HCT116 (cell line): ENCODE results near the gene OR2V2. TPM values are rescaled to one million over a fixed set of nuclear protein-coding genes. Genes with fewer than 3 reads are reported as not detected.

Source experiments
- ATAC-seq: fragments of 200-7000 bp; cut with Tn5 transposase; 2 replicates; pipeline ENCODE4 v1.9.1; 2020; ENCODE audit warnings: mild to moderate bottlenecking, moderate library complexity
- BruUV-seq: library from RNA; stranded (reverse); fragments of 400-500 nt; replicated peaks from 2 replicates; lab custom pipeline; 2021; lab: Mats Ljungman, UMichigan
- CTCF ChIA-PET: fragments of 300-600 bp; sonication (Branson Sonifier 250); formaldehyde crosslinking; loops from one replicate; lab custom pipeline; 2021; ENCODE audit warnings: antibody characterized with exemption; lab: Charles Lee
- POLR2A ChIA-PET: fragments of 300-600, 350-600 bp; sonication (Branson Sonifier 250); formaldehyde crosslinking; loops from one replicate; lab custom pipeline; 2021; ENCODE audit warnings: antibody characterized with exemption; lab: Charles Lee
- RAD21 ChIA-PET, 2 experiments: fragments of 300-600 bp; sonication (Branson Sonifier 250); formaldehyde crosslinking; loops; one replicate each; lab custom pipeline; 2023; ENCODE audit warnings: low total read pairs in 2 of 2; ENCODE audit not compliant: uncharacterized antibody in 2 of 2, unreplicated experiment in 2 of 2, low non-redundant PET in 1 of 2; lab: Charles Lee
- DNase-seq: peaks from one replicate; pipeline ENCODE4 v3.0.0-alpha.2; 2010; ENCODE audit warnings: low read depth, low spot score
- H2AFZ ChIP-seq: fragments of 200-600 bp; shearing (Covaris generic), sonication (generic); 2 replicates; pipeline ENCODE4 v1.6.1; 2017; ENCODE audit warnings: low read depth, mixed run types, mixed read lengths, antibody characterized with exemption, low read length; ENCODE audit not compliant: poor library complexity, severe bottlenecking
- H3K27ac ChIP-seq: 2 replicates; pipeline ENCODE4 v1.5.1; 2012; ENCODE audit warnings: low read depth, low read length
- H3K27me3 ChIP-seq: fragments of 200-600 bp; sonication (generic); 2 replicates; pipeline ENCODE4 v1.6.1; 2016; ENCODE audit warnings: mixed run types, low read length, mixed read lengths; ENCODE audit not compliant: insufficient read depth
- H3K36me3 ChIP-seq, 2 experiments: fragments of 200-500 bp in 1 of 2; fragments of 200-600 bp in 1 of 2; sonication (Bioruptor generic) in 1 of 2; sonication (generic) in 1 of 2; 2 replicates each; pipeline versions ENCODE4 v1.5.1 to v1.6.1; 2014 to 2016; ENCODE audit warnings: low read length in 2 of 2, inconsistent platforms in 1 of 2, mixed read lengths in 1 of 2, mixed run types in 1 of 2; ENCODE audit not compliant: insufficient read depth in 2 of 2, control insufficient read depth in 1 of 2
- H3K4me1 ChIP-seq, 2 experiments: fragments of 200-600 bp in 1 of 2; sonication (generic) in 1 of 2; 2 replicates each; pipeline versions ENCODE4 v1.5.1 to v1.6.1; 2012 to 2017; ENCODE audit warnings: low read length in 2 of 2, inconsistent platforms in 1 of 2, mild to moderate bottlenecking in 1 of 2, mixed read lengths in 1 of 2, mixed run types in 1 of 2, moderate library complexity in 1 of 2; ENCODE audit not compliant: insufficient read depth in 2 of 2, control insufficient read depth in 1 of 2
- H3K4me2 ChIP-seq: fragments of 200-600 bp; sonication (generic); 2 replicates; pipeline ENCODE4 v1.6.1; 2017; ENCODE audit warnings: mixed run types, low read length, mixed read lengths
- H3K4me3 ChIP-seq, 2 experiments: fragments of 200-600 bp in 1 of 2; sonication (generic) in 1 of 2; replicated peaks in 1 of 2; 2 replicates each; pipeline ENCODE4 v1.5.1; 2011 to 2016; ENCODE audit warnings: low read length in 2 of 2, control low read depth in 1 of 2, low read depth in 1 of 2, mild to moderate bottlenecking in 1 of 2, mixed read lengths in 1 of 2, mixed run types in 1 of 2
- H3K79me2 ChIP-seq: fragments of 200-600 bp; sonication (generic); 2 replicates; pipeline ENCODE4 v1.6.1; 2017; ENCODE audit warnings: mild to moderate bottlenecking, mixed run types, low read length, moderate library complexity, mixed read lengths; ENCODE audit not compliant: insufficient read depth
- H3K9ac ChIP-seq: fragments of 200-600 bp; sonication (generic); 2 replicates; pipeline ENCODE4 v1.6.1; 2016; ENCODE audit warnings: low read length, mixed read lengths
- H3K9me2 ChIP-seq: fragments of 200-600 bp; sonication (generic), shearing (Covaris generic); 2 replicates; pipeline ENCODE4 v1.6.1; 2017; ENCODE audit warnings: mixed run types, mild to moderate bottlenecking, moderate library complexity; ENCODE audit not compliant: insufficient read depth
- H3K9me3 ChIP-seq, 2 experiments: fragments of 200-500 bp in 1 of 2; fragments of 200-600 bp in 1 of 2; sonication (Bioruptor generic) in 1 of 2; sonication (generic) in 1 of 2; 2 replicates each; pipeline ENCODE4 v1.6.1; 2014 to 2017; ENCODE audit warnings: low read length in 2 of 2, mixed read lengths in 2 of 2, inconsistent platforms in 1 of 2, low read depth in 1 of 2, mild to moderate bottlenecking in 1 of 2, mixed run types in 1 of 2, moderate library complexity in 1 of 2; ENCODE audit not compliant: control insufficient read depth in 1 of 2, insufficient read depth in 1 of 2
- H4K20me1 ChIP-seq: fragments of 200-600 bp; sonication (generic), shearing (Covaris generic); 2 replicates; pipeline ENCODE4 v1.6.1; 2017; ENCODE audit warnings: mixed run types, mild to moderate bottlenecking, moderate library complexity; ENCODE audit not compliant: insufficient read depth
- ATF3 ChIP-seq: IDR thresholded peaks from 2 replicates; pipeline ENCODE4 v1.6.1; 2012
- CEBPB ChIP-seq: IDR thresholded peaks from 2 replicates; pipeline ENCODE4 v1.6.1; 2012; ENCODE audit warnings: low read depth
- EGR1 ChIP-seq: IDR thresholded peaks from 2 replicates; pipeline ENCODE4 v1.6.1; 2012; ENCODE audit warnings: low read depth
- JUND ChIP-seq: IDR thresholded peaks from 2 replicates; pipeline ENCODE4 v1.6.1; 2012
- MAX ChIP-seq: IDR thresholded peaks from 2 replicates; pipeline ENCODE4 v1.6.1; 2012
- POLR2A ChIP-seq: IDR thresholded peaks from 2 replicates; pipeline ENCODE4 v1.7.0; 2011; ENCODE audit warnings: borderline replicate concordance; ENCODE audit not compliant: insufficient read depth, insufficient read length; ENCODE audit errors: extremely low read depth
- POLR2AphosphoS5 ChIP-seq: IDR thresholded peaks from 2 replicates; pipeline ENCODE4 v1.6.1; 2011; ENCODE audit warnings: mild to moderate bottlenecking, low read depth, low read length, moderate library complexity
- RAD21 ChIP-seq: IDR thresholded peaks from 2 replicates; pipeline ENCODE4 v1.6.1; 2012; ENCODE audit warnings: low read depth, mild to moderate bottlenecking
- SIN3A ChIP-seq: IDR thresholded peaks from 2 replicates; pipeline ENCODE4 v1.6.1; 2012; ENCODE audit warnings: low read depth
- SP1 ChIP-seq: IDR thresholded peaks from 2 replicates; pipeline ENCODE4 v1.6.1; 2012; ENCODE audit warnings: low read depth
- TCF7L2 ChIP-seq: IDR thresholded peaks from 2 replicates; pipeline ENCODE4 v1.7.0; 2011; ENCODE audit warnings: borderline replicate concordance, inconsistent platforms; ENCODE audit not compliant: insufficient read depth, insufficient read length; ENCODE audit errors: extremely low read depth
- YY1 ChIP-seq: IDR thresholded peaks from 2 replicates; pipeline ENCODE4 v1.6.1; 2011; ENCODE audit warnings: low read length, low read depth, moderate library complexity, mild to moderate bottlenecking; ENCODE audit not compliant: insufficient replicate concordance; ENCODE audit errors: extremely low read depth
- ZBTB33 ChIP-seq: IDR thresholded peaks from 2 replicates; pipeline ENCODE4 v1.6.1; 2011; ENCODE audit warnings: mild to moderate bottlenecking, low read length, moderate library complexity; ENCODE audit not compliant: insufficient replicate concordance; ENCODE audit errors: extremely low read depth
- ZFX ChIP-seq: fragments of 450-650 bp; IDR thresholded peaks from 2 replicates; pipeline ENCODE4 v1.6.1; 2017
- intact Hi-C: fragments of 100-400 bp; cut with micrococcal nuclease; formaldehyde crosslinking; loops from 2 replicates; pipeline ENCODE4 v1.10.0; 2022
- total RNA-seq: library from RNA; stranded (reverse); gene quantifications from one replicate; pipeline ENCODE4 v1.2.1, GENCODE V29; 2021; ENCODE audit not compliant: unreplicated experiment

The OR2V2 gene
- total RNA-seq, 1 experiment from 2014 or later, result not detected

GRCh38 chr5:181127456-181127855 is 19.9 kb upstream of the OR2V2 start:
- RAD21 ChIA-PET, result no interaction called here
- no peaks in the 10 kb centered on the region for H3K4me1 ChIP-seq
- no peak overlapping the region for H3K4me3 ChIP-seq
- no peaks in the 10 kb centered on the region for H3K27me3 ChIP-seq
- TF ChIP-seq RAD21 (no peak), ZBTB33 (no peak), POLR2AphosphoS5 (no peak), ZFX (no peak), JUND (no peak), EGR1 (no peak), CEBPB (no peak)
- H3K36me3 ChIP-seq, result no peaks in the 10 kb centered on the region
- no peak overlapping the region for H2AFZ ChIP-seq
- H3K9ac ChIP-seq, result no peak overlapping the region
- H3K9me2 ChIP-seq, result no peaks in the 10 kb centered on the region
- ATAC-seq (no peak), DNase-seq (no peak)
- CTCF ChIA-PET, result no interaction called here
- BruUV-seq, result no TSS peak
- POLR2A ChIA-PET, result no interaction called here
- H3K4me2 ChIP-seq, result no peak overlapping the region
- H3K9me3 ChIP-seq, result no peaks in the 10 kb centered on the region
- intact Hi-C loops, result no loop called here
- no peaks in the 10 kb centered on the region for H4K20me1 ChIP-seq
- no peak overlapping the region for H3K27ac ChIP-seq
- no peaks in the 10 kb centered on the region for H3K79me2 ChIP-seq

GRCh38 chr5:181127907-181128626 is 19.3 kb upstream of the OR2V2 start:
- no TSS peak for BruUV-seq
- intact Hi-C loops, result no loop called here
- no peaks in the 10 kb centered on the region for H3K9me3 ChIP-seq
- no peaks in the 10 kb centered on the region for H3K9me2 ChIP-seq
- H4K20me1 ChIP-seq, result no peaks in the 10 kb centered on the region
- H3K4me3 ChIP-seq, result no peak overlapping the region
- no peaks in the 10 kb centered on the region for H3K36me3 ChIP-seq
- H3K79me2 ChIP-seq, result no peaks in the 10 kb centered on the region
- no peaks in the 10 kb centered on the region for H3K27me3 ChIP-seq
- POLR2A ChIA-PET, result no interaction called here
- H3K4me2 ChIP-seq, result no peak overlapping the region
- H2AFZ ChIP-seq, result no peak overlapping the region
- CTCF ChIA-PET, result no interaction called here
- H3K4me1 ChIP-seq, result peaks cover 0 to 3% of the 10 kb centered on the region in 2 experiments; a peak in 3 of 4 replicates
- no peak overlapping the region for H3K27ac ChIP-seq
- ATAC-seq (no peak), DNase-seq (no peak)
- H3K9ac ChIP-seq, result no peak overlapping the region
- RAD21 ChIA-PET, result no interaction called here
- TF ChIP-seq RAD21 (no peak), MAX (no peak), ZFX (no peak), SP1 (no peak), POLR2AphosphoS5 (no peak), TCF7L2 (no peak), ATF3 (no peak), POLR2A (no peak), YY1 (no peak), ZBTB33 (no peak), SIN3A (no peak)
